GM12891 (cell line): Measurements from ENCODE around the gene DCC.

Experiments used
- POLR2A ChIP-seq: IDR thresholded peaks from 2 replicates; pipeline ENCODE4 v1.6.1; 2011; ENCODE audit warnings: low read depth, low read length, control low read depth
- POLR2AphosphoS5 ChIP-seq: IDR thresholded peaks from 2 replicates; pipeline ENCODE4 v1.6.1; 2011; ENCODE audit warnings: low read depth, low read length, control low read depth
- POU2F2 ChIP-seq: IDR thresholded peaks from 2 replicates; pipeline ENCODE4 v1.6.1; 2011; ENCODE audit warnings: low read depth, mild to moderate bottlenecking, control low read depth, low read length, moderate library complexity
- SPI1 ChIP-seq: IDR thresholded peaks from 2 replicates; pipeline ENCODE4 v1.6.1; 2011; ENCODE audit warnings: low read depth, low read length, control low read depth
- TAF1 ChIP-seq: IDR thresholded peaks from 2 replicates; pipeline ENCODE4 v1.6.1; 2011; ENCODE audit warnings: low read depth, low read length, control low read depth

DNA sequence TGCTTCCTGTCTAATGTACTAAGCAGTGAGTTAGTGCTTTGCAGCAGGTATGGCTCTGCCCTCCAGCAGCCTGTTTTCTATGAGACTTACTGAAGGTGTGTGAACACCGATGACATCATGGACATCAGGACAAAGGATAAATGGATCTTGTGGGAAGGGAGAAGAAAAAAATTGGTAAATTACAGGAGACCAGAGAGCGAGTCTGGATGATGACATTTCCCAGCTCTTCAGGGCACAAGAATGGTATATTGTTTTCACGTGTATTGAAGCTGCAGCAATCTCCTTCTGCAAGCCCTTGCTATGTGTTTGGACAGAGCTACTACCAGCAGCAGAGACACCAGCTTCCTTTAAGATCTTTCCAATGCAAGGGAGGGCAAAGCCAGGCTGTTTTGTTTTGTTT, 47.2 kb downstream of the DCC start:
- TF ChIP-seq POLR2A (no peak), TAF1 (no peak), SPI1 (no peak), POLR2AphosphoS5 (no peak), POU2F2 (no peak)
